HepG2 (cell line): ENCODE data around the gene GGA1. TPM values are rescaled to one million over a fixed set of nuclear protein-coding genes. Genes with fewer than 3 reads are reported as not detected.
A peak's percentile ranks its signal among the peaks of the same experiment; 100 is the strongest.

Source experiments
- AGO1 ChIP-seq: fragments of 200-400 bp; formaldehyde crosslinking; IDR thresholded peaks from 2 replicates; pipeline ENCODE4 v1.6.1; 2017; ENCODE audit warnings: mild to moderate bottlenecking, low read depth, low read length, moderate library complexity; ENCODE audit not compliant: poor library complexity, severe bottlenecking
- CREM ChIP-seq, 2 experiments: sonication (generic) in 1 of 2; formaldehyde crosslinking in 1 of 2; IDR thresholded peaks; 2 replicates each; pipeline versions ENCODE4 v1.4.0 to v1.6.1; 2016 to 2020; ENCODE audit warnings: antibody characterized with exemption in 1 of 2, mild to moderate bottlenecking in 1 of 2, missing genetic modification reagents in 1 of 2
- FOSL1 ChIP-seq: sonication (generic); formaldehyde crosslinking; IDR thresholded peaks from 2 replicates; pipeline ENCODE4 v1.9.0; 2021; ENCODE audit warnings: missing genetic modification reagents, borderline replicate concordance
- HDAC1 ChIP-seq: sonication (generic); formaldehyde crosslinking; IDR thresholded peaks from 2 replicates; pipeline ENCODE4 v1.5.1; 2020; ENCODE audit warnings: mild to moderate bottlenecking, missing genetic modification reagents
- KDM5A ChIP-seq: fragments of 200-600 bp; sonication (generic); IDR thresholded peaks from 2 replicates; pipeline ENCODE4 v1.7.0; 2018; ENCODE audit warnings: antibody characterized with exemption, mild to moderate bottlenecking, low read length, borderline replicate concordance
- MBD4 ChIP-seq: IDR thresholded peaks from 2 replicates; pipeline ENCODE4 v1.6.1; 2012; ENCODE audit warnings: low read length, inconsistent platforms, borderline replicate concordance
- MLLT10 ChIP-seq: sonication (generic); formaldehyde crosslinking; IDR thresholded peaks from 2 replicates; pipeline ENCODE4 v1.4.0; 2020; ENCODE audit warnings: missing genetic modification reagents
- NBN ChIP-seq: fragments of 450-650 bp; conservative IDR thresholded peaks from 2 replicates; pipeline ENCODE4 v1.6.1; 2017
- NFIC ChIP-seq: IDR thresholded peaks from 2 replicates; pipeline ENCODE4 v1.6.1; 2012; ENCODE audit warnings: mild to moderate bottlenecking, low read length, inconsistent platforms
- NFKBIZ ChIP-seq: IDR thresholded peaks from 2 replicates; pipeline ENCODE4 v1.6.1; 2018; ENCODE audit warnings: missing genetic modification reagents, missing compliant biosample characterization
- PRPF4 ChIP-seq: fragments of 200-400 bp; formaldehyde crosslinking; IDR thresholded peaks from 2 replicates; pipeline ENCODE4 v1.6.1; 2016; ENCODE audit warnings: low read length, low read depth; ENCODE audit not compliant: poor library complexity, severe bottlenecking
- RBAK ChIP-seq: sonication (generic); formaldehyde crosslinking; IDR thresholded peaks from 2 replicates; pipeline ENCODE4 v1.5.1; 2020; ENCODE audit warnings: mild to moderate bottlenecking, missing genetic modification reagents
- SMYD3 ChIP-seq: sonication (generic); formaldehyde crosslinking; IDR thresholded peaks from 2 replicates; pipeline ENCODE4 v1.8.1; 2023; ENCODE audit warnings: mild to moderate bottlenecking, missing genetic modification reagents
- SOX13 ChIP-seq, 3 experiments: fragments of 450-650 bp in 1 of 3; sonication (generic) in 1 of 3; formaldehyde crosslinking in 1 of 3; IDR thresholded peaks in 2 of 3; conservative IDR thresholded peaks in 1 of 3; 2 replicates each; pipeline versions ENCODE4 v1.5.0 to v1.6.1; 2016 to 2020; ENCODE audit warnings: antibody characterized with exemption in 1 of 3, mild to moderate bottlenecking in 1 of 3, missing compliant biosample characterization in 1 of 3, missing genetic modification reagents in 1 of 3, moderate library complexity in 1 of 3
- SP4 ChIP-seq: sonication (generic); formaldehyde crosslinking; IDR thresholded peaks from 2 replicates; pipeline ENCODE4 v1.8.1; 2023; ENCODE audit warnings: mild to moderate bottlenecking, missing genetic modification reagents
- TBP ChIP-seq: sonication (generic); formaldehyde crosslinking; IDR thresholded peaks from 2 replicates; pipeline ENCODE4 v1.5.0; 2020; ENCODE audit warnings: missing genetic modification reagents
- TOE1 ChIP-seq: sonication (generic); formaldehyde crosslinking; IDR thresholded peaks from 2 replicates; pipeline ENCODE4 v1.4.0; 2020; ENCODE audit warnings: mild to moderate bottlenecking, missing genetic modification reagents
- ZC3H4 ChIP-seq: sonication (generic); formaldehyde crosslinking; IDR thresholded peaks from 2 replicates; pipeline ENCODE4 v1.4.0; 2020; ENCODE audit warnings: missing genetic modification reagents, borderline replicate concordance
- ZFP41 ChIP-seq: sonication (generic); formaldehyde crosslinking; IDR thresholded peaks from 2 replicates; pipeline ENCODE4 v1.4.0; 2020; ENCODE audit warnings: mild to moderate bottlenecking, missing genetic modification reagents, borderline replicate concordance
- ZKSCAN5 ChIP-seq: sonication (generic); formaldehyde crosslinking; IDR thresholded peaks from 2 replicates; pipeline ENCODE4 v1.5.1; 2020; ENCODE audit warnings: mild to moderate bottlenecking, missing genetic modification reagents
- ZNF207 ChIP-seq: fragments of 450-650 bp; IDR thresholded peaks from 2 replicates; pipeline ENCODE4 v1.6.1; 2016; ENCODE audit warnings: antibody characterized with exemption, borderline replicate concordance
- ZNF253 ChIP-seq: sonication (generic); formaldehyde crosslinking; IDR thresholded peaks from 2 replicates; pipeline ENCODE4 v1.8.0; 2022; ENCODE audit warnings: mild to moderate bottlenecking, missing genetic modification reagents, borderline replicate concordance
- ZNF567 ChIP-seq: sonication (generic); formaldehyde crosslinking; IDR thresholded peaks from 2 replicates; pipeline ENCODE4 v1.8.1; 2023; ENCODE audit warnings: mild to moderate bottlenecking, missing genetic modification reagents, borderline replicate concordance
- polyA plus RNA-seq, 8 experiments: library from polyadenylated mRNA; depleted of rRNA in 3 of 8; stranded (reverse) in 7 of 8; unstranded in 1 of 8; fragments of >200 nt; fragmentation: Illumina TruSeq in 4 of 8; extraction: Trizol in 4 of 8; gene quantifications; 2 replicates each; pipeline versions ENCODE4 v1.2.1 to v1.2.3, GENCODE V29; 2011 to 2016; ENCODE audit warnings: low read depth in 4 of 8, missing spikeins in 1 of 8, mixed read lengths in 1 of 8; ENCODE audit not compliant: insufficient read depth in 1 of 8
- total RNA-seq, 5 experiments: library from RNA; depleted of rRNA; stranded (reverse); fragments of >200 nt; fragmentation: Illumina TruSeq; extraction: Trizol; gene quantifications; 2 replicates each; pipeline ENCODE4 v1.2.3, GENCODE V29; 2016; ENCODE audit warnings: low read depth in 1 of 5
- TF ChIP-seq, protein P1 (sequence below): IDR thresholded peaks from 2 replicates; pipeline ENCODE4 v1.6.1; 2016
- TF ChIP-seq, protein P2 (sequence below): sonication (generic); formaldehyde crosslinking; IDR thresholded peaks from 2 replicates; pipeline ENCODE4 v1.9.0; 2022; ENCODE audit warnings: low read depth, missing genetic modification reagents
- TF ChIP-seq, protein P3 (sequence below): sonication (generic); formaldehyde crosslinking; IDR thresholded peaks from 2 replicates; pipeline ENCODE4 v1.4.0; 2020; ENCODE audit warnings: missing genetic modification reagents

GGA1 gene
- total and polyA plus RNA-seq, 2 of the 13 experiments (the other 11 are each of a cell fraction or from before 2014, with no cell fraction given) = 29.1 to 87.2 TPM

DNA sequence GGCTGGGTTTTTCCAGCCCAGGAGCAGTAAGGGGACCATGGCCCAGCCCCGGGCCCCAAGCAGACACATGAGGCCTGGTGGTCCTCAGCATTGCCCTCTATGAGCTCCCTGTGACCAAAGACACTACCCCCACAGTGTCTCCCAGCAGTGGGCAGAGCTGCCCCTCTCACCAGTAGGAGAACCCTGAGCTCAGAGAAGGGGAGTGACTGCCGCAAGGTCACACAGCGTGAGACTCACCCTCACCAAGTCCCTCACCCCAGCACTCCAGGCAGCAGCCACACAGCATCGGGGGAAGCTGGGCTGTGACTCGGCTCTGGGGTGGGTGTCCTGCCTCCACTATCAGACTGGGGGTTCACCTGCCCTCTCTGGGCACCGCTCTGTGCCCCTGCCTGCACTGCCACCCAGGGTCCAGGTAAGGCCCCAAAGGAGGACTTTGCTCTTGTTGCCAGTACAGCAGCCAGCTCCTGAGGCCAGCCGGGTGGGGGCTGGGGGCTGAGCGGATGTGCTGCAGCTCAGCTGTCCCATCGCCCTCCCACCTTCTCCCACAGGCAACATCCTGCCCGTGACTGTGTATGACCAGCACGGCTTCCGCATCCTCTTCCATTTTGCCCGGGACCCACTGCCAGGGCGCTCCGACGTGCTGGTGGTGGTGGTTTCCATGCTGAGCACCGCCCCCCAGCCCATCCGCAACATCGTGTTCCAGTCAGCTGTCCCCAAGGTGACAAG is 23.0 kb downstream of the GGA1 start (continued):
- TF ChIP-seq SP4 (CRISPR knock-in tag) = peak; percentile 47; the same call in 1 of the 2 replicates
- peak; percentile 87 for TF ChIP-seq AGO1
- TF ChIP-seq ZNF567 (CRISPR knock-in tag) = peak; percentile 81; the same call in 1 of the 2 replicates
- no peak for TF ChIP-seq MLLT10 (CRISPR knock-in tag)
- no peak; the same call in 1 of the 2 replicates for TF ChIP-seq ZFP41 (CRISPR knock-in tag)
- TF ChIP-seq, protein P1, sequence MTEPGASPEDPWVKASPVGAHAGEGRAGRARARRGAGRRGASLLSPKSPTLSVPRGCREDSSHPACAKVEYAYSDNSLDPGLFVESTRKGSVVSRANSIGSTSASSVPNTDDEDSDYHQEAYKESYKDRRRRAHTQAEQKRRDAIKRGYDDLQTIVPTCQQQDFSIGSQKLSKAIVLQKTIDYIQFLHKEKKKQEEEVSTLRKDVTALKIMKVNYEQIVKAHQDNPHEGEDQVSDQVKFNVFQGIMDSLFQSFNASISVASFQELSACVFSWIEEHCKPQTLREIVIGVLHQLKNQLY = peak; percentile 12; the same call in 1 of the 2 replicates
- TF ChIP-seq TOE1 (CRISPR knock-in tag) = no peak
- TF ChIP-seq ZKSCAN5 (CRISPR knock-in tag) = no peak
- no peak for TF ChIP-seq FOSL1 (CRISPR knock-in tag)
- TF ChIP-seq SMYD3 (CRISPR knock-in tag) = no peak
- no peak for TF ChIP-seq KDM5A
- TF ChIP-seq NFIC = no peak
- TF ChIP-seq RBAK (CRISPR knock-in tag) = peak; percentile 26; the same call in 1 of the 2 replicates
- no peak for TF ChIP-seq TBP (CRISPR knock-in tag)
- no peak for TF ChIP-seq PRPF4
- TF ChIP-seq HDAC1 (CRISPR knock-in tag) = peak; percentile 86
- no peak for TF ChIP-seq MBD4
- TF ChIP-seq ZC3H4 (CRISPR knock-in tag) = no peak
- TF ChIP-seq CREM (IDR thresholded peaks at IDR 0.05) = peak; percentile 30; the same call in 1 of the 2 replicates
- no peak for TF ChIP-seq CREM (CRISPR knock-in tag; IDR thresholded peaks at IDR 0.05)
- no peak for TF ChIP-seq ZNF253 (CRISPR knock-in tag)
- TF ChIP-seq SOX13 (IDR thresholded peaks at IDR 0.05) = no peak
- peak in 1 of 2 experiments; percentile 34; a peak in 1 of 4 replicates for TF ChIP-seq SOX13 (CRISPR knock-in tag; conservative IDR thresholded peaks at IDR 0.05 in 1 of 2, IDR thresholded peaks at IDR 0.05 in 1 of 2)
- no peak for TF ChIP-seq ZNF207
- TF ChIP-seq NBN = no peak
- TF ChIP-seq, protein P2, sequence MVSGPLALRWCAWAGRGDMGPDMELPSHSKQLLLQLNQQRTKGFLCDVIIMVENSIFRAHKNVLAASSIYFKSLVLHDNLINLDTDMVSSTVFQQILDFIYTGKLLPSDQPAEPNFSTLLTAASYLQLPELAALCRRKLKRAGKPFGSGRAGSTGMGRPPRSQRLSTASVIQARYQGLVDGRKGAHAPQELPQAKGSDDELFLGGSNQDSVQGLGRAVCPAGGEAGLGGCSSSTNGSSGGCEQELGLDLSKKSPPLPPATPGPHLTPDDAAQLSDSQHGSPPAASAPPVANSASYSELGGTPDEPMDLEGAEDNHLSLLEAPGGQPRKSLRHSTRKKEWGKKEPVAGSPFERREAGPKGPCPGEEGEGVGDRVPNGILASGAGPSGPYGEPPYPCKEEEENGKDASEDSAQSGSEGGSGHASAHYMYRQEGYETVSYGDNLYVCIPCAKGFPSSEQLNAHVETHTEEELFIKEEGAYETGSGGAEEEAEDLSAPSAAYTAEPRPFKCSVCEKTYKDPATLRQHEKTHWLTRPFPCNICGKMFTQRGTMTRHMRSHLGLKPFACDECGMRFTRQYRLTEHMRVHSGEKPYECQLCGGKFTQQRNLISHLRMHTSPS = peak; percentile 100
- TF ChIP-seq NFKBIZ = no peak
- TF ChIP-seq, protein P3, sequence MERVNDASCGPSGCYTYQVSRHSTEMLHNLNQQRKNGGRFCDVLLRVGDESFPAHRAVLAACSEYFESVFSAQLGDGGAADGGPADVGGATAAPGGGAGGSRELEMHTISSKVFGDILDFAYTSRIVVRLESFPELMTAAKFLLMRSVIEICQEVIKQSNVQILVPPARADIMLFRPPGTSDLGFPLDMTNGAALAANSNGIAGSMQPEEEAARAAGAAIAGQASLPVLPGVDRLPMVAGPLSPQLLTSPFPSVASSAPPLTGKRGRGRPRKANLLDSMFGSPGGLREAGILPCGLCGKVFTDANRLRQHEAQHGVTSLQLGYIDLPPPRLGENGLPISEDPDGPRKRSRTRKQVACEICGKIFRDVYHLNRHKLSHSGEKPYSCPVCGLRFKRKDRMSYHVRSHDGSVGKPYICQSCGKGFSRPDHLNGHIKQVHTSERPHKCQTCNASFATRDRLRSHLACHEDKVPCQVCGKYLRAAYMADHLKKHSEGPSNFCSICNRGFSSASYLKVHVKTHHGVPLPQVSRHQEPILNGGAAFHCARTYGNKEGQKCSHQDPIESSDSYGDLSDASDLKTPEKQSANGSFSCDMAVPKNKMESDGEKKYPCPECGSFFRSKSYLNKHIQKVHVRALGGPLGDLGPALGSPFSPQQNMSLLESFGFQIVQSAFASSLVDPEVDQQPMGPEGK (CRISPR knock-in tag) = peak; percentile 99
